K562 (cell line): Measurements from ENCODE around the gene ORAI3. TPM values are rescaled to one million over a fixed set of nuclear protein-coding genes. Genes with fewer than 3 reads are reported as not detected.
A peak's percentile ranks its signal among the peaks of the same experiment; 100 is the strongest.

Source experiments
- GTF2F1 ChIP-seq: IDR thresholded peaks from 2 replicates; pipeline ENCODE4 v1.6.1; 2011; ENCODE audit warnings: low read depth, low read length, improper control_type of control experiment
- HNRNPK ChIP-seq: fragments of 200-400 bp; formaldehyde crosslinking; IDR thresholded peaks from one replicate; pipeline ENCODE4 v1.6.1; 2018; ENCODE audit warnings: mild to moderate bottlenecking, low read depth, low read length; ENCODE audit not compliant: poor library complexity, severe bottlenecking
- ILK ChIP-seq: fragments of 450-650 bp; IDR thresholded peaks from 2 replicates; pipeline ENCODE4 v1.6.1; 2016; ENCODE audit warnings: missing genetic modification characterization, low read depth, mild to moderate bottlenecking, missing compliant biosample characterization, moderate library complexity, borderline replicate concordance
- KDM1A ChIP-seq, 2 experiments: fragments of 450-650 bp; IDR thresholded peaks; 2 replicates each; pipeline ENCODE4 v1.6.1; 2016; ENCODE audit warnings: mild to moderate bottlenecking in 2 of 2
- KDM4B ChIP-seq, 2 experiments: fragments of 450-650 bp in 1 of 2; sonication (generic) in 1 of 2; IDR thresholded peaks; 2 replicates each; pipeline ENCODE4 v1.6.1; 2016 to 2017; ENCODE audit warnings: borderline replicate concordance in 2 of 2, antibody characterized with exemption in 1 of 2, low read depth in 1 of 2, mild to moderate bottlenecking in 1 of 2
- NBN ChIP-seq: fragments of 450-650 bp; IDR thresholded peaks from 2 replicates; pipeline ENCODE4 v1.6.1; 2016; ENCODE audit warnings: low read depth, mild to moderate bottlenecking
- NFXL1 ChIP-seq: fragments of 450-650 bp; formaldehyde crosslinking; IDR thresholded peaks from 2 replicates; pipeline ENCODE4 v1.4.0; 2021; ENCODE audit warnings: mild to moderate bottlenecking
- PHF8 ChIP-seq: fragments of 200-600 bp; sonication (generic); IDR thresholded peaks from 2 replicates; pipeline ENCODE4 v1.6.1; 2012; ENCODE audit warnings: mixed run types, mild to moderate bottlenecking, inconsistent platforms, low read length, moderate library complexity, borderline replicate concordance
- RBM15 ChIP-seq: fragments of 200-400 bp; formaldehyde crosslinking; IDR thresholded peaks from 2 replicates; pipeline ENCODE4 v1.6.1; 2018; ENCODE audit warnings: mild to moderate bottlenecking, low read length, moderate library complexity; ENCODE audit not compliant: insufficient read depth
- SIN3A ChIP-seq, 2 experiments: fragments of 150-350 bp in 1 of 2; IDR thresholded peaks; 2 replicates each; pipeline ENCODE4 v1.6.1; 2011 to 2016; ENCODE audit warnings: borderline replicate concordance in 2 of 2, low read depth in 2 of 2, low read length in 2 of 2, mild to moderate bottlenecking in 2 of 2, moderate library complexity in 2 of 2; ENCODE audit not compliant: control insufficient read depth in 1 of 2
- SMAD4 ChIP-seq: fragments of 250-450 bp; sonication (Bioruptor Pico); conservative IDR thresholded peaks from 2 replicates; pipeline ENCODE4 v1.8.0; 2021; ENCODE audit warnings: inconsistent platforms, mild to moderate bottlenecking, moderate library complexity
- TCFL5 ChIP-seq: fragments of 250-450 bp; sonication (Bioruptor Pico); conservative IDR thresholded peaks from 2 replicates; pipeline ENCODE4 v1.6.1; 2021; ENCODE audit warnings: mild to moderate bottlenecking, moderate library complexity, matching md5 sums
- XRCC3 ChIP-seq: fragments of 450-650 bp; IDR thresholded peaks from 2 replicates; pipeline ENCODE4 v1.6.1; 2017; ENCODE audit warnings: mild to moderate bottlenecking, moderate library complexity
- XRCC4 ChIP-seq: IDR thresholded peaks from one replicate; pipeline ENCODE4 v1.6.1; 2011; ENCODE audit not compliant: insufficient read depth, insufficient read length; ENCODE audit errors: extremely low read depth
- ZNF263 ChIP-seq: sonication (generic); formaldehyde crosslinking; IDR thresholded peaks from 2 replicates; pipeline ENCODE4 v1.8.0; 2022; ENCODE audit warnings: mild to moderate bottlenecking, missing genetic modification reagents, borderline replicate concordance
- ZNF444 ChIP-seq: fragments of 250-450 bp; sonication (Bioruptor Pico); IDR thresholded peaks from 2 replicates; pipeline ENCODE4 v1.4.0; 2020; ENCODE audit warnings: mild to moderate bottlenecking, moderate library complexity
- polyA plus RNA-seq, 8 experiments: library from polyadenylated mRNA; depleted of rRNA in 4 of 8; stranded (reverse) in 5 of 8; unstranded in 3 of 8; fragments of >200 nt; fragmentation: Nextera tagmentation in 2 of 8; fragmentation: Illumina TruSeq in 1 of 8; extraction: Ambion mirVana in 2 of 8; extraction: Trizol in 1 of 8; gene quantifications; 2 replicates each; pipeline versions ENCODE4 v1.2.1 to v1.2.3, GENCODE V29; 2011 to 2014; ENCODE audit warnings: inconsistent platforms in 1 of 8, missing spikeins in 1 of 8
- total RNA-seq, 7 experiments: library from RNA; depleted of rRNA in 6 of 7; stranded (reverse); fragments of >200 nt in 6 of 7; fragmentation: Illumina TruSeq in 2 of 7; extraction: Trizol in 2 of 7; gene quantifications; 2 replicates each; pipeline versions ENCODE4 v1.2.1 to v1.2.3, GENCODE V29; 2011 to 2021; ENCODE audit warnings: low replicate concordance in 1 of 7
- TF ChIP-seq, protein P1 (sequence below): IDR thresholded peaks from 3 replicates; pipeline ENCODE4 v1.6.1; 2011; ENCODE audit warnings: borderline replicate concordance, mild to moderate bottlenecking, moderate library complexity; ENCODE audit not compliant: insufficient read length; ENCODE audit errors: extremely low read depth
- TF ChIP-seq, protein P2 (sequence below): fragments of 450-650 bp; formaldehyde crosslinking; IDR thresholded peaks from 2 replicates; pipeline ENCODE4 v1.4.0; 2022; ENCODE audit warnings: mild to moderate bottlenecking, moderate library complexity
- TF ChIP-seq, protein P3 (sequence below): fragments of 150-350 bp; conservative IDR thresholded peaks from 2 replicates; pipeline ENCODE4 v1.6.1; 2014; ENCODE audit warnings: low read length
- TF ChIP-seq, protein P4 (sequence below): fragments of 450-650 bp; conservative IDR thresholded peaks from 2 replicates; pipeline ENCODE4 v1.6.1; 2016; ENCODE audit warnings: missing genetic modification characterization, low read depth, mild to moderate bottlenecking, control low read depth, missing compliant biosample characterization

Gene ORAI3
- total and polyA plus RNA-seq, 9 of the 15 experiments (the other 6 are each of a cell fraction or from before 2014, with no cell fraction given): 4.9 to 23.3 (median 14.1) TPM

DNA sequence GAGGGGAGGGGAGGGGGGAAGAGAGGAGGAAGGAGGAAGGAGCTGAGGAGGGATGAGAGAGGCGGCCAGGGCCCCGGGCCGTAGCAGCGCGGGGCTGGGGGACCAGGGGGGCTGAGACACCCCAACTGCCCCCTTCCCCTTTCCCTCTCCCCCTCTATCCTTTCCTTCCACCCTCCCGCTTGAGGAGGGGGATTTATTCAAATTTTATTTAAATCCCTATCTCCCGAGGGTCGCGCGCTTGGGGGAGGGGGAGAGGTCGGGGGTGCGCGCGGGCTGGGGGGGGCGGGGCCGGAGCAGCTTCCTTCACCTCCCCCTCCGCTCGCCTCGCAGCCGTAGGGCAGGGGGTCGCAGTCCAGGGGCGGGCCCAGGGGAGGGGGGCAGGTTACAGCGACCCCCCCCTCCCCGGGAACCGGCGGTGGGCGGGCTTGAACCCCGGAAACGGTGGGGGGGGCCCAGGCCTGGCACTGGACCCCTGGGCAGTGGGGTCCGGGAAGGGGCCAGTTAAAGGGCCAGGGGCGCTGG, 25.3 kb upstream of the ORAI3 start, which contains the start of gene FBXL19 (continued):
- TF ChIP-seq, protein P1, sequence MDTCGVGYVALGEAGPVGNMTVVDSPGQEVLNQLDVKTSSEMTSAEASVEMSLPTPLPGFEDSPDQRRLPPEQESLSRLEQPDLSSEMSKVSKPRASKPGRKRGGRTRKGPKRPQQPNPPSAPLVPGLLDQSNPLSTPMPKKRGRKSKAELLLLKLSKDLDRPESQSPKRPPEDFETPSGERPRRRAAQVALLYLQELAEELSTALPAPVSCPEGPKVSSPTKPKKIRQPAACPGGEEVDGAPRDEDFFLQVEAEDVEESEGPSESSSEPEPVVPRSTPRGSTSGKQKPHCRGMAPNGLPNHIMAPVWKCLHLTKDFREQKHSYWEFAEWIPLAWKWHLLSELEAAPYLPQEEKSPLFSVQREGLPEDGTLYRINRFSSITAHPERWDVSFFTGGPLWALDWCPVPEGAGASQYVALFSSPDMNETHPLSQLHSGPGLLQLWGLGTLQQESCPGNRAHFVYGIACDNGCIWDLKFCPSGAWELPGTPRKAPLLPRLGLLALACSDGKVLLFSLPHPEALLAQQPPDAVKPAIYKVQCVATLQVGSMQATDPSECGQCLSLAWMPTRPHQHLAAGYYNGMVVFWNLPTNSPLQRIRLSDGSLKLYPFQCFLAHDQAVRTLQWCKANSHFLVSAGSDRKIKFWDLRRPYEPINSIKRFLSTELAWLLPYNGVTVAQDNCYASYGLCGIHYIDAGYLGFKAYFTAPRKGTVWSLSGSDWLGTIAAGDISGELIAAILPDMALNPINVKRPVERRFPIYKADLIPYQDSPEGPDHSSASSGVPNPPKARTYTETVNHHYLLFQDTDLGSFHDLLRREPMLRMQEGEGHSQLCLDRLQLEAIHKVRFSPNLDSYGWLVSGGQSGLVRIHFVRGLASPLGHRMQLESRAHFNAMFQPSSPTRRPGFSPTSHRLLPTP: no peak
- TF ChIP-seq, protein P2, sequence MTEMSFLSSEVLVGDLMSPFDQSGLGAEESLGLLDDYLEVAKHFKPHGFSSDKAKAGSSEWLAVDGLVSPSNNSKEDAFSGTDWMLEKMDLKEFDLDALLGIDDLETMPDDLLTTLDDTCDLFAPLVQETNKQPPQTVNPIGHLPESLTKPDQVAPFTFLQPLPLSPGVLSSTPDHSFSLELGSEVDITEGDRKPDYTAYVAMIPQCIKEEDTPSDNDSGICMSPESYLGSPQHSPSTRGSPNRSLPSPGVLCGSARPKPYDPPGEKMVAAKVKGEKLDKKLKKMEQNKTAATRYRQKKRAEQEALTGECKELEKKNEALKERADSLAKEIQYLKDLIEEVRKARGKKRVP: no peak
- TF ChIP-seq NFXL1 (CRISPR knock-in tag) (no peak), KDM1A (IDR thresholded peaks at IDR 0.05) (peak in 1 of 2 experiments; percentile 79; a peak in 2 of 4 replicates), SMAD4 (CRISPR knock-in tag) (no peak), NBN (no peak), GTF2F1 (no peak), XRCC3 (no peak), SIN3A (IDR thresholded peaks at IDR 0.05; ENCODE audit: borderline replicate concordance in 2 of 2, control insufficient read depth in 1 of 2, low read depth in 2 of 2, low read length in 2 of 2) (peak in 1 of 2 experiments; percentile 36; a peak in 1 of 4 replicates), ILK (tag) (no peak), PHF8 (peak; percentile 9; the same call in 1 of the 2 replicates), TCFL5 (no peak), HNRNPK (peak; percentile 68), RBM15 (no peak), ZNF263 (CRISPR knock-in tag) (peak; percentile 98), ZNF444 (CRISPR knock-in tag) (peak; percentile 77), KDM4B (IDR thresholded peaks at IDR 0.05; ENCODE audit: borderline replicate concordance in 2 of 2, low read depth in 1 of 2) (no peak), XRCC4 (no peak)
- TF ChIP-seq, protein P3, sequence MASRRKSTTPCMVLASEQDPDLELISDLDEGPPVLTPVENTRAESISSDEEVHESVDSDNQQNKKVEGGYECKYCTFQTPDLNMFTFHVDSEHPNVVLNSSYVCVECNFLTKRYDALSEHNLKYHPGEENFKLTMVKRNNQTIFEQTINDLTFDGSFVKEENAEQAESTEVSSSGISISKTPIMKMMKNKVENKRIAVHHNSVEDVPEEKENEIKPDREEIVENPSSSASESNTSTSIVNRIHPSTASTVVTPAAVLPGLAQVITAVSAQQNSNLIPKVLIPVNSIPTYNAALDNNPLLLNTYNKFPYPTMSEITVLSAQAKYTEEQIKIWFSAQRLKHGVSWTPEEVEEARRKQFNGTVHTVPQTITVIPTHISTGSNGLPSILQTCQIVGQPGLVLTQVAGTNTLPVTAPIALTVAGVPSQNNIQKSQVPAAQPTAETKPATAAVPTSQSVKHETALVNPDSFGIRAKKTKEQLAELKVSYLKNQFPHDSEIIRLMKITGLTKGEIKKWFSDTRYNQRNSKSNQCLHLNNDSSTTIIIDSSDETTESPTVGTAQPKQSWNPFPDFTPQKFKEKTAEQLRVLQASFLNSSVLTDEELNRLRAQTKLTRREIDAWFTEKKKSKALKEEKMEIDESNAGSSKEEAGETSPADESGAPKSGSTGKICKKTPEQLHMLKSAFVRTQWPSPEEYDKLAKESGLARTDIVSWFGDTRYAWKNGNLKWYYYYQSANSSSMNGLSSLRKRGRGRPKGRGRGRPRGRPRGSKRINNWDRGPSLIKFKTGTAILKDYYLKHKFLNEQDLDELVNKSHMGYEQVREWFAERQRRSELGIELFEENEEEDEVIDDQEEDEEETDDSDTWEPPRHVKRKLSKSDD: no peak
- TF ChIP-seq, protein P4, sequence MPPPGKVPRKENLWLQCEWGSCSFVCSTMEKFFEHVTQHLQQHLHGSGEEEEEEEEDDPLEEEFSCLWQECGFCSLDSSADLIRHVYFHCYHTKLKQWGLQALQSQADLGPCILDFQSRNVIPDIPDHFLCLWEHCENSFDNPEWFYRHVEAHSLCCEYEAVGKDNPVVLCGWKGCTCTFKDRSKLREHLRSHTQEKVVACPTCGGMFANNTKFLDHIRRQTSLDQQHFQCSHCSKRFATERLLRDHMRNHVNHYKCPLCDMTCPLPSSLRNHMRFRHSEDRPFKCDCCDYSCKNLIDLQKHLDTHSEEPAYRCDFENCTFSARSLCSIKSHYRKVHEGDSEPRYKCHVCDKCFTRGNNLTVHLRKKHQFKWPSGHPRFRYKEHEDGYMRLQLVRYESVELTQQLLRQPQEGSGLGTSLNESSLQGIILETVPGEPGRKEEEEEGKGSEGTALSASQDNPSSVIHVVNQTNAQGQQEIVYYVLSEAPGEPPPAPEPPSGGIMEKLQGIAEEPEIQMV (tag): no peak
